ENCODE measurements around the gene STAG1. TPM values are rescaled to one million over a fixed set of nuclear protein-coding genes. Genes with fewer than 3 reads are reported as not detected.

STAG1 gene
- total and polyA plus RNA-seq, 9 of the 15 experiments (the other 6 are each of a cell fraction or from before 2014, with no cell fraction given), result 2.7 to 17.7 (median 8.8) TPM

GRCh38 chr3:136703429-136703828 lies 48.7 kb downstream of the STAG1 start (continued):
- TF ChIP-seq ZNF354B (CRISPR knock-in tag; IDR thresholded peaks at IDR 0.05) (0 out of 2 replicates have a peak, but pooled peaks have one; percentile 7), GATAD2A (IDR thresholded peaks at IDR 0.05) (no peak), ESRRB (CRISPR knock-in tag; IDR thresholded peaks at IDR 0.05; ENCODE audit: borderline replicate concordance) (no peak), SMARCE1 (IDR thresholded peaks at IDR 0.05) (peak; percentile 21; the same call in 1 of the 2 replicates), ZNF316 (IDR thresholded peaks at IDR 0.05) (peak; percentile 38), ZNF586 (CRISPR knock-in tag; conservative IDR thresholded peaks at IDR 0.05) (no peak), ZNF507 (tag; conservative IDR thresholded peaks at IDR 0.05) (peak; percentile 63; the same call in 1 of the 2 replicates), ZNF282 (CRISPR knock-in tag; IDR thresholded peaks at IDR 0.05) (no peak), ELF1 (tag; IDR thresholded peaks at IDR 0.05) (no peak), HNRNPL (IDR thresholded peaks at IDR 0.05; ENCODE audit: low read depth, low read length) (no peak), ZNF384 (IDR thresholded peaks at IDR 0.05; ENCODE audit: low read depth, low read length) (0 out of 2 replicates have a peak, but pooled peaks have one; percentile 33), RNF2 (IDR thresholded peaks at IDR 0.05) (no peak), ESRRA (IDR thresholded peaks at IDR 0.05; ENCODE audit: borderline replicate concordance, low read depth) (peak; percentile 64; the same call in 1 of the 2 replicates), HMG20A (CRISPR knock-in tag; conservative IDR thresholded peaks at IDR 0.05) (no peak), ZNF707 (CRISPR knock-in tag; conservative IDR thresholded peaks at IDR 0.05) (no peak), NR4A1 (CRISPR knock-in tag; IDR thresholded peaks at IDR 0.05) (no peak), NR4A1 (tag; IDR thresholded peaks at IDR 0.05) (no peak), ZNF551 (CRISPR knock-in tag; IDR thresholded peaks at IDR 0.05) (no peak), SMARCB1 (IDR thresholded peaks at IDR 0.05; ENCODE audit: insufficient read length, low read depth) (no peak), NCOA2 (IDR thresholded peaks at IDR 0.05; ENCODE audit: partially characterized antibody in 2 of 2) (no peak), CUX1 (CRISPR knock-in tag; IDR thresholded peaks at IDR 0.05) (no peak), HSF4 (CRISPR knock-in tag; IDR thresholded peaks at IDR 0.05; ENCODE audit: borderline replicate concordance) (no peak), KDM1A (IDR thresholded peaks at IDR 0.05) (peak; percentile 71 to 73), NFXL1 (CRISPR knock-in tag; IDR thresholded peaks at IDR 0.05) (no peak), BHLHE40 (IDR thresholded peaks at IDR 0.05; ENCODE audit: low read length) (no peak)
- TF ChIP-seq, protein P1, sequence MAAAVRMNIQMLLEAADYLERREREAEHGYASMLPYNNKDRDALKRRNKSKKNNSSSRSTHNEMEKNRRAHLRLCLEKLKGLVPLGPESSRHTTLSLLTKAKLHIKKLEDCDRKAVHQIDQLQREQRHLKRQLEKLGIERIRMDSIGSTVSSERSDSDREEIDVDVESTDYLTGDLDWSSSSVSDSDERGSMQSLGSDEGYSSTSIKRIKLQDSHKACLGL (CRISPR knock-in tag; IDR thresholded peaks at IDR 0.05; ENCODE audit: borderline replicate concordance, poor library complexity, severe bottlenecking), result no peak
- TF ChIP-seq, protein P2, sequence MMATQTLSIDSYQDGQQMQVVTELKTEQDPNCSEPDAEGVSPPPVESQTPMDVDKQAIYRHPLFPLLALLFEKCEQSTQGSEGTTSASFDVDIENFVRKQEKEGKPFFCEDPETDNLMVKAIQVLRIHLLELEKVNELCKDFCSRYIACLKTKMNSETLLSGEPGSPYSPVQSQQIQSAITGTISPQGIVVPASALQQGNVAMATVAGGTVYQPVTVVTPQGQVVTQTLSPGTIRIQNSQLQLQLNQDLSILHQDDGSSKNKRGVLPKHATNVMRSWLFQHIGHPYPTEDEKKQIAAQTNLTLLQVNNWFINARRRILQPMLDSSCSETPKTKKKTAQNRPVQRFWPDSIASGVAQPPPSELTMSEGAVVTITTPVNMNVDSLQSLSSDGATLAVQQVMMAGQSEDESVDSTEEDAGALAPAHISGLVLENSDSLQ (IDR thresholded peaks at IDR 0.05), result peak; percentile 50

Data from K562 (cell line).